ENCODE results near the gene IRF2.
A peak's percentile ranks its signal among the peaks of the same experiment; 100 is the strongest.
"Not testable (repeated sequence)": the region's sequence is repeated elsewhere in the genome, so short reads cannot be mapped to it uniquely, and the experiment has no call there.

The IRF2 gene

DNA sequence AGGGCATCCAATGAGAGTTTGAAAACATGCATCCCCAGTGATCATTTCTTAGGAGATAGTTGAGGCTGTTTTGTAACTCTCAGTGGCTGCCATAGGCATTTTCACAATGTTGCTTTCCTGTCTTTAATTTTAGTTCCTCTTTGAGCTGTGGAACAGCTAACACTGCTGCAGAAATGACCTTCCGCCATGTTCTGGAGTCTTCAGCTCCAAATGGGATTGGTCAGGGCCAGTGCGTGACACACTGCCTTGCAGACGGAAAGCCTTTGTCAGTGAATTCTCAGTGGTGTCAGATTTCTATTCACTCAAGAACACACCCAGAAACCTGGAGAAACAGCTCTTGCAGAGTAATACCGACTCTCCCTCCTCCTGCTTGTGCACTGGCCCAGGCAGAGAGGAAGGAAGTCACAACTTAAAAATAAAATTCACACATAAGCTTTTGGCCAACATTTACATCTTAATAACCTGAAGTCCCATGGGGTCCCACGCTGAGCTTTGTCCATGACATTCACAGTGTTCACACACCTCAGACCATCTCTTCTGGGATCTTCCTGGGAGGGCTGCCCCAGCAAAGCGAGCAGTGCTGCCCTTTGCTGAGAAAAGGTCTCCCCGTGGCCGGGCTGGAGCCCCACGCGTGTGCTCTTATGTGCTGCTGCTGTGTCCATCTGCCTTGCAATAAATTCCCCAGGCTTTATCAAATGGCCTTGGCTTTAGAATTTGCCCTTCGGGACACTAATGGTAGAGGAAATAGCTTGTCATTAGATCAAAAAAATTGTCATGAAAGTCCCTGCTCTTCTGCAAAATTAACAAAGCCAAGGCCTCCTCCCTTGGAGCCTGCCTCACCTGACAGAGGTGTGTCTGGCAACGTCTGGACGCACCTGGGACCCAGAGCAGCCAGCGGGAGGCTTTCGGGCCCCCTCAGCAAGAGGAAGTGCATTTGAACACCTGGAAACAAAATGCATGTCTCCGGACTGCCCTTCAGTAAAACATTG, 126.8 kb downstream of the IRF2 start:
- Histone ChIP-seq H3K27ac (no peak overlapping the region), H3K4me3 (no peak overlapping the region), H3K9ac (ENCODE audit: insufficient read length) (no peak overlapping the region), H3K9me3 (ENCODE audit: low read depth, low read length) (no peaks in the 10 kb centered on the region), H3K36me3 (ENCODE audit: insufficient read depth, low read length) (no peaks in the 10 kb centered on the region)
- no peak for TF ChIP-seq FOXP2 (optimal IDR thresholded peaks at IDR 0.05; ENCODE audit: control extremely low read depth, extremely low read length, insufficient read depth)
- TF ChIP-seq POLR2AphosphoS5 (IDR thresholded peaks at IDR 0.05; ENCODE audit: borderline replicate concordance, low read depth, low read length): no peak
- TF ChIP-seq EZH2 (IDR thresholded peaks at IDR 0.05): no peak
- no peak for DNase-seq (ENCODE audit: low read depth, low spot score)

DNA sequence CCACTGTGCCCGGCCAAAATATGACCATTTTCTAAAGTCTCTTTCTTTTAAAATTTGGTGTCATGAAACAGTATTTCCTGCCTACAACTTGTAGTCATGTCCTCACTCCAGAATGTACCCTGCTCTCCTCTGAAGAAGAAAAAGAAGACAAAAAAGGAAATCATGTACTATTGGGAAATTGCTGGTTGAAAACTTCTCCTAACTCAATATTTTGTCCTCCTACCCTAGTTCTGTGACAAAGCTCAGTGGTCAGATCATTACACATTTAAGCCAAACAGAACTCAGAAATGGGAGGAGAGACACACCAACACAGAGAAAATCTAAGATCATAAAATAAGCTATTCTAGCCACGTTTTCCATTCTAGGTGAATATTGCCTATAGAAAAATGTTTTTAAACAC, 127.7 kb downstream of the IRF2 start:
- TF ChIP-seq POLR2AphosphoS5 (IDR thresholded peaks at IDR 0.05; ENCODE audit: borderline replicate concordance, low read depth, low read length): no peak
- no peaks in the 10 kb centered on the region for H3K9me3 ChIP-seq (ENCODE audit: low read depth, low read length)
- H3K9ac ChIP-seq (ENCODE audit: insufficient read length): no peak overlapping the region
- H3K36me3 ChIP-seq (ENCODE audit: insufficient read depth, low read length): no peaks in the 10 kb centered on the region
- no peak for DNase-seq (ENCODE audit: low read depth, low spot score)
- H3K4me3 ChIP-seq: no peak overlapping the region
- no peak overlapping the region for H3K27ac ChIP-seq

DNA sequence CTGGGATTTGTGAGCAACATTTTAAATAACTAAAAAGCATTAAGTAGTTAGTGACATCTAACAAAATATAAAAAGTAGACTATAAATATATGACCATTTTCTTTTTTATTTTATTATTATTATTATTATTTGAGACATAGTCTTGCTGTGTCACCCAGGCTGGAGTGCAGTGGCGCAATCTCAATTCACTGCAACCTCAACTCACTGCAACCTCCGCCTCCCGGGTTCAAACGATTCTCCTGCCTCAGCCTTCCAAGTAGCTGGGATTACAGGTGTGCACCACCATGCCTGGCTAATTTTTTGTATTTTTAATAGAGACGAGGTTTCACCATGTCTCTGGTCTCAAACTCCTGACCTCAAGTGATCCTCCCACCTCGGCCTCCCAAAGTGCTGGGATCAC, 128.1 kb downstream of the IRF2 start:
- H3K36me3 ChIP-seq (ENCODE audit: insufficient read depth, low read length); H3K4me3 ChIP-seq; H3K27ac ChIP-seq; DNase-seq (ENCODE audit: low read depth, low spot score); H3K9me3 ChIP-seq (ENCODE audit: low read depth, low read length); H3K9ac ChIP-seq (ENCODE audit: insufficient read length): not testable (repeated sequence)

GRCh38 chr4:184345573-184345922, 128.8 kb downstream of the IRF2 start:
- no peak for DNase-seq (ENCODE audit: low read depth, low spot score)
- no peaks in the 10 kb centered on the region for H3K9me3 ChIP-seq (ENCODE audit: low read depth, low read length)
- no peak for TF ChIP-seq FOXP2 (optimal IDR thresholded peaks at IDR 0.05; ENCODE audit: control extremely low read depth, extremely low read length, insufficient read depth)
- no peak for TF ChIP-seq EZH2 (IDR thresholded peaks at IDR 0.05)
- no peak for TF ChIP-seq POLR2AphosphoS5 (IDR thresholded peaks at IDR 0.05; ENCODE audit: borderline replicate concordance, low read depth, low read length)
- H3K4me3 ChIP-seq: no peak overlapping the region
- no peak overlapping the region for H3K9ac ChIP-seq (ENCODE audit: insufficient read length)
- H3K27ac ChIP-seq: no peak overlapping the region
- H3K36me3 ChIP-seq (ENCODE audit: insufficient read depth, low read length): no peaks in the 10 kb centered on the region

DNA sequence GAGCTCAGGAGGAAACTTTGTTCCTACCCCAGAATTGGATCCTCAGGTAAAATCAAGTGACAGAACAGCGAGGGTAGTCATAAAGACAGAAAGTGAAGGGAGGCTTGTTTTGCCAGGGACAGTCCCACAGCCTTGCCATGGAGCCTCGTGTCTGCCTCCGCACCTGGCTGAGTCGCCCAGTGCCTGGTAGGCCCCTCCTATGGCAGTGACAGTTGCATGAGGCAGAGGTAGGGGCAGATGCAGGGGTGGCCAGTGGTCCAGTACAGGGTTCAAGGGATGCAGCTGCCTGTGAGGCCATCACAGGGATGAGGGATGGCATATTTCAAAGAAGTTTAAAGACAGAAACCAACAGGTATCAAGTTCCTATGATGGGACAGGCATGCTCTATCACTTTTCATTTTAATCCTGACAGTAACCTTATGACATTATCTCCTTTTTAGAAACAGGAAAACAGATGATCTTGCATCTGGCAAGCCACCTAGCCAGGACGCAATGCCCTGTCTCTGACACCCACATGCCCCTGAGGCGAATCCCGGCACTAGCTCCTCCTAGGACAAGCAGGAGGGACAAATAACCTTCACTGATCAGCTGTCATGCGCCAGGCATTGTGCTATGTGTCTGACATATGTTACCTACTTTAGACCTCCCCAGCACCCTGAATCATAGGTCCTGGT, 129.3 kb downstream of the IRF2 start:
- TF ChIP-seq FOXP2 (optimal IDR thresholded peaks at IDR 0.05; ENCODE audit: control extremely low read depth, extremely low read length, insufficient read depth): no peak
- no peak for TF ChIP-seq POLR2AphosphoS5 (IDR thresholded peaks at IDR 0.05; ENCODE audit: borderline replicate concordance, low read depth, low read length)
- TF ChIP-seq EZH2 (IDR thresholded peaks at IDR 0.05): no peak
- H3K27ac ChIP-seq: no peak overlapping the region
- H3K4me3 ChIP-seq: no peak overlapping the region
- no peak overlapping the region for H3K9ac ChIP-seq (ENCODE audit: insufficient read length)
- H3K36me3 ChIP-seq (ENCODE audit: insufficient read depth, low read length): no peaks in the 10 kb centered on the region
- no peak for DNase-seq (ENCODE audit: low read depth, low spot score)
- H3K9me3 ChIP-seq (ENCODE audit: low read depth, low read length): no peaks in the 10 kb centered on the region

DNA sequence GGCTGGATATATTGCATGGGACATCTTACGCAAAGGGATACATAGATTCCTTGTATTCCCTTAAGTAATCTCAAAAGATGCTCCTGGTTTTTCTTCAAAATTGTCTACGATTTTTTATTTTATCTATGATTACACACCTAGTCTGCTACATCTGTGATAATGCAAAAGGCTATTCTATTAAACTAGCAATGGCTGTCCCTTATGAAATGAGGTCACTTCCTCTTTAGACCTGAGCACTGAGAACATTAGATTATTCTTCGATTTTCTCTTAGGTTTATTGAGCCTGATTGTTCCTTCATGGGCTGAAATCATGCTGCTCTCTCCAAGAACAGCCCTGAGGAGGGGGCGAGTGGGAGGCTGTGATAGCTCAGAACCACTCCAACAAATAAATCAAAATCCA, 129.9 kb downstream of the IRF2 start:
- no peaks in the 10 kb centered on the region for H3K9me3 ChIP-seq (ENCODE audit: low read depth, low read length)
- no peak overlapping the region for H3K4me3 ChIP-seq
- no peak overlapping the region for H3K9ac ChIP-seq (ENCODE audit: insufficient read length)
- H3K36me3 ChIP-seq (ENCODE audit: insufficient read depth, low read length): no peaks in the 10 kb centered on the region
- no peak for TF ChIP-seq EZH2 (IDR thresholded peaks at IDR 0.05)
- TF ChIP-seq FOXP2 (optimal IDR thresholded peaks at IDR 0.05; ENCODE audit: control extremely low read depth, extremely low read length, insufficient read depth): no peak
- TF ChIP-seq POLR2AphosphoS5 (IDR thresholded peaks at IDR 0.05; ENCODE audit: borderline replicate concordance, low read depth, low read length): no peak
- no peak overlapping the region for H3K27ac ChIP-seq
- DNase-seq (ENCODE audit: low read depth, low spot score): no peak

GRCh38 chr4:184343502-184344177, 130.7 kb downstream of the IRF2 start:
- Histone ChIP-seq H3K9ac (ENCODE audit: insufficient read length) (peak overlapping the region; percentile 5), H3K27ac (no peak overlapping the region)

DNA sequence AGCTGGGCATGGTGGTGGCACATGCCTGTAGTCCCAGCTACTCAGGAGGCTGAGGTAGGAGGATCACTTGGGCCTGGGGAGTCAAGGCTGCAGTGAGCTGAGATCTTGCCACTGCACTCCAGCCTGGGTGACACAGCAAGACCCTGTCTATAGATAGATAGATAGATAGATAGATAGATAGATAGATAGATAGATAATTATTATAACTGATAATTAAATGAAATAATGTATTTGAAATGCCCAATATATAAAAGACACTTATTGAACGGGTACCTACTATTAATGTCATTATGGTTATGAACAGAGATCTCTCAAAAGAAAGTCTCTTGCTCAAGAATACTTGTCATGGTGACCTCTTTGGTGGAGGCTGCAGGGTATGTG, 131.5 kb downstream of the IRF2 start:
- not testable (repeated sequence) for H3K4me3 ChIP-seq; H3K9me3 ChIP-seq (ENCODE audit: low read depth, low read length); H3K27ac ChIP-seq; DNase-seq (ENCODE audit: low read depth, low spot score); H3K9ac ChIP-seq (ENCODE audit: insufficient read length); H3K36me3 ChIP-seq (ENCODE audit: insufficient read depth, low read length)

More at GRCh38 chr4:184343502-184344177, 130.7 kb downstream of the IRF2 start:
- TF ChIP-seq FOXP2 (optimal IDR thresholded peaks at IDR 0.05; ENCODE audit: control extremely low read depth, extremely low read length, insufficient read depth) (no peak), POLR2AphosphoS5 (IDR thresholded peaks at IDR 0.05; ENCODE audit: borderline replicate concordance, low read depth, low read length) (peak; percentile 55), EZH2 (IDR thresholded peaks at IDR 0.05) (no peak)
- peak; percentile 24 for DNase-seq (ENCODE audit: low read depth, low spot score)
- Histone ChIP-seq H3K4me3 (peak overlapping the region; percentile 76), H3K9me3 (ENCODE audit: low read depth, low read length) (no peaks in the 10 kb centered on the region), H3K36me3 (ENCODE audit: insufficient read depth, low read length) (no peaks in the 10 kb centered on the region)

Data from SK-N-MC (cell line).